HepG2 (cell line): ENCODE results near the gene ZSCAN21. TPM values are rescaled to one million over a fixed set of nuclear protein-coding genes. Genes with fewer than 3 reads are reported as not detected.
A peak's percentile ranks its signal among the peaks of the same experiment; 100 is the strongest.

Experiments used
- ATAC-seq: fragments of 200-7000 bp; cut with Tn5 transposase; 3 replicates; pipeline ENCODE4 v1.9.1; 2020; ENCODE audit warnings: mild to moderate bottlenecking, moderate library complexity
- BruUV-seq: library from RNA; stranded (reverse); fragments of 400-500 nt; replicated peaks from 2 replicates; lab custom pipeline; 2021; lab: Mats Ljungman, UMichigan
- CTCF ChIA-PET: fragments of 300-600 bp; formaldehyde crosslinking; extraction: SDS; loops from one replicate; lab custom pipeline; 2021; ENCODE audit warnings: low total read pairs, inconsistent platforms, low intra/inter-chr PET ratio; lab: Yijun Ruan, JAX
- POLR2A ChIA-PET: fragments of 350-600 bp; sonication (Branson Sonifier 250); formaldehyde crosslinking; loops from one replicate; lab custom pipeline; 2020; ENCODE audit warnings: antibody characterized with exemption, inconsistent platforms; lab: Yijun Ruan, JAX
- DNase-seq: peaks from one replicate; pipeline ENCODE4 v3.0.0-alpha.2; 2015; ENCODE audit warnings: low spot score
- FAIRE-seq: peaks from 3 replicates; lab custom pipeline; 2011; peaks lifted over from hg19 to GRCh38; lab: Jason Lieb, UNC
- H2AFZ ChIP-seq: one replicate; pipeline ENCODE4 v1.6.1; 2011; ENCODE audit warnings: low read length, inconsistent platforms
- H3K27ac ChIP-seq: fragments of 300-600 bp; 3 replicates; pipeline ENCODE4 v1.8.0; 2011; ENCODE audit warnings: mixed run types, mild to moderate bottlenecking, mixed read lengths, low read length, inconsistent platforms; ENCODE audit not compliant: insufficient read depth; ENCODE audit errors: extremely low read length
- H3K27me3 ChIP-seq, 2 experiments: fragments of 200-600 bp in 1 of 2; 2 replicates in 1 of 2; 3 replicates in 1 of 2; pipeline versions ENCODE4 v1.6.0 to v1.8.0; 2011; ENCODE audit warnings: low read length in 2 of 2, mild to moderate bottlenecking in 2 of 2, moderate library complexity in 2 of 2, inconsistent platforms in 1 of 2; ENCODE audit not compliant: insufficient read depth in 2 of 2, control insufficient read depth in 1 of 2
- H3K36me3 ChIP-seq, 2 experiments: fragments of 200-600 bp in 1 of 2; replicated peaks in 1 of 2; 2 replicates in 1 of 2; 3 replicates in 1 of 2; pipeline versions ENCODE4 v1.5.1 to v1.8.0; 2011; ENCODE audit warnings: low read length in 2 of 2, inconsistent platforms in 1 of 2; ENCODE audit not compliant: insufficient read depth in 2 of 2, control insufficient read depth in 1 of 2
- H3K4me1 ChIP-seq: 2 replicates; pipeline ENCODE4 v1.5.1; 2012; ENCODE audit warnings: low read length, inconsistent platforms; ENCODE audit not compliant: insufficient read depth
- H3K4me2 ChIP-seq: 2 replicates; pipeline ENCODE4 v1.6.0; 2011; ENCODE audit warnings: low read depth, low read length, inconsistent platforms
- H3K4me3 ChIP-seq, 3 experiments: fragments of 200-600 bp in 1 of 3; sonication (generic), shearing (Covaris generic) in 1 of 3; replicated peaks in 1 of 3; 2 replicates each; pipeline ENCODE4 v1.5.1; 2011 to 2016; ENCODE audit warnings: low read length in 3 of 3, inconsistent platforms in 2 of 3, low read depth in 2 of 3, mild to moderate bottlenecking in 2 of 3, control low read depth in 1 of 3, mixed read lengths in 1 of 3; ENCODE audit not compliant: insufficient read depth in 1 of 3
- H3K79me2 ChIP-seq: one replicate; pipeline ENCODE4 v1.6.1; 2011; ENCODE audit warnings: low read length, inconsistent platforms; ENCODE audit not compliant: insufficient read depth
- H3K9ac ChIP-seq: 2 replicates; pipeline ENCODE4 v1.6.0; 2011; ENCODE audit warnings: mild to moderate bottlenecking, low read depth, low read length, inconsistent platforms; ENCODE audit not compliant: insufficient read depth
- H3K9me3 ChIP-seq: 2 replicates; pipeline ENCODE4 v1.5.1; 2012; ENCODE audit warnings: mild to moderate bottlenecking, low read length
- H4K20me1 ChIP-seq: 2 replicates; pipeline ENCODE4 v1.6.0; 2011; ENCODE audit warnings: inconsistent platforms, mild to moderate bottlenecking, low read length, moderate library complexity; ENCODE audit not compliant: insufficient read depth
- ARNT ChIP-seq: fragments of 450-650 bp; IDR thresholded peaks from 2 replicates; pipeline ENCODE4 v1.6.1; 2017
- CAMTA2 ChIP-seq: sonication (generic); formaldehyde crosslinking; IDR thresholded peaks from 2 replicates; pipeline ENCODE4 v1.4.0; 2020; ENCODE audit warnings: mild to moderate bottlenecking, missing genetic modification reagents, borderline replicate concordance
- HNRNPL ChIP-seq: fragments of 200-400 bp; formaldehyde crosslinking; IDR thresholded peaks from 2 replicates; pipeline ENCODE4 v1.6.1; 2017; ENCODE audit warnings: mild to moderate bottlenecking, low read depth, low read length
- MXD1 ChIP-seq: sonication (generic); formaldehyde crosslinking; IDR thresholded peaks from 2 replicates; pipeline ENCODE4 v1.4.0; 2020; ENCODE audit warnings: mild to moderate bottlenecking, missing genetic modification reagents
- MZF1 ChIP-seq: sonication (generic); formaldehyde crosslinking; IDR thresholded peaks from 2 replicates; pipeline ENCODE4 v1.8.1; 2023; ENCODE audit warnings: mild to moderate bottlenecking, missing genetic modification reagents, borderline replicate concordance
- ONECUT2 ChIP-seq: sonication (generic); formaldehyde crosslinking; IDR thresholded peaks from 2 replicates; pipeline ENCODE4 v1.4.0; 2020; ENCODE audit warnings: missing genetic modification reagents
- PCBP2 ChIP-seq: fragments of 200-400 bp; formaldehyde crosslinking; optimal IDR thresholded peaks from 2 replicates; pipeline ENCODE3; 2018; ENCODE audit warnings: low read length, low read depth; ENCODE audit not compliant: poor library complexity, severe bottlenecking
- THAP9 ChIP-seq: sonication (generic); formaldehyde crosslinking; IDR thresholded peaks from 2 replicates; pipeline ENCODE4; 2020; ENCODE audit warnings: missing genetic modification reagents, mild to moderate bottlenecking, borderline replicate concordance
- ZNF468 ChIP-seq: sonication (generic); formaldehyde crosslinking; IDR thresholded peaks from 2 replicates; pipeline ENCODE4 v1.8.0; 2022; ENCODE audit warnings: mild to moderate bottlenecking, moderate library complexity, missing genetic modification reagents
- ZNF503 ChIP-seq: sonication (generic); formaldehyde crosslinking; IDR thresholded peaks from 2 replicates; pipeline ENCODE4 v1.4.0; 2020; ENCODE audit warnings: missing genetic modification reagents
- ZNF543 ChIP-seq: sonication (generic); formaldehyde crosslinking; IDR thresholded peaks from 2 replicates; pipeline ENCODE4 v1.4.0; 2020; ENCODE audit warnings: mild to moderate bottlenecking, missing genetic modification reagents
- ZNF547 ChIP-seq: sonication (generic); formaldehyde crosslinking; IDR thresholded peaks from 2 replicates; pipeline ENCODE4 v1.5.1; 2020; ENCODE audit warnings: mild to moderate bottlenecking, missing genetic modification reagents
- ZNF713 ChIP-seq: sonication (generic); formaldehyde crosslinking; IDR thresholded peaks from 2 replicates; pipeline ENCODE4 v1.4.0; 2020; ENCODE audit warnings: mild to moderate bottlenecking, missing genetic modification reagents
- ZNF776 ChIP-seq: sonication (generic); formaldehyde crosslinking; IDR thresholded peaks from 2 replicates; pipeline ENCODE4 v1.4.0; 2020; ENCODE audit warnings: mild to moderate bottlenecking, missing genetic modification reagents
- ZNF788 ChIP-seq: sonication (generic); formaldehyde crosslinking; IDR thresholded peaks from 2 replicates; pipeline ENCODE4 v1.5.0; 2020; ENCODE audit warnings: mild to moderate bottlenecking, missing genetic modification reagents, borderline replicate concordance
- WGBS: methylation state at CpG from one replicate; pipeline ENCODE4 v1.1.6; 2017; ENCODE audit warnings: low lambda C conversion rate; 5-methylcytosine and 5-hydroxymethylcytosine counted together
- in situ Hi-C: cut with HindIII; loops from 2 replicates; pipeline ENCODE4 v1.10.0; 2017; ENCODE audit warnings: low pct_unique_long_range_greater_than_20kb; ENCODE audit not compliant: extremely low pct_ligation_motif_present
- intact Hi-C: fragments of 100-400 bp; cut with micrococcal nuclease; formaldehyde crosslinking; loops from one replicate; pipeline ENCODE4 v1.10.0; 2022; ENCODE audit not compliant: unreplicated experiment
- polyA plus RNA-seq, 8 experiments: library from polyadenylated mRNA; depleted of rRNA in 3 of 8; stranded (reverse) in 7 of 8; unstranded in 1 of 8; fragments of >200 nt; fragmentation: Illumina TruSeq in 4 of 8; extraction: Trizol in 4 of 8; gene quantifications; 2 replicates each; pipeline versions ENCODE4 v1.2.1 to v1.2.3, GENCODE V29; 2011 to 2016; ENCODE audit warnings: low read depth in 4 of 8, missing spikeins in 1 of 8, mixed read lengths in 1 of 8; ENCODE audit not compliant: insufficient read depth in 1 of 8
- total RNA-seq, 5 experiments: library from RNA; depleted of rRNA; stranded (reverse); fragments of >200 nt; fragmentation: Illumina TruSeq; extraction: Trizol; gene quantifications; 2 replicates each; pipeline ENCODE4 v1.2.3, GENCODE V29; 2016; ENCODE audit warnings: low read depth in 1 of 5
- TF ChIP-seq, protein P1 (sequence below): sonication (generic); formaldehyde crosslinking; conservative IDR thresholded peaks from 2 replicates; pipeline ENCODE4 v1.4.0; 2020; ENCODE audit warnings: missing genetic modification reagents

ZSCAN21 gene
- total and polyA plus RNA-seq, 2 of the 13 experiments (the other 11 are each of a cell fraction or from before 2014, with no cell fraction given) = 7.0 to 10.0 TPM

DNA sequence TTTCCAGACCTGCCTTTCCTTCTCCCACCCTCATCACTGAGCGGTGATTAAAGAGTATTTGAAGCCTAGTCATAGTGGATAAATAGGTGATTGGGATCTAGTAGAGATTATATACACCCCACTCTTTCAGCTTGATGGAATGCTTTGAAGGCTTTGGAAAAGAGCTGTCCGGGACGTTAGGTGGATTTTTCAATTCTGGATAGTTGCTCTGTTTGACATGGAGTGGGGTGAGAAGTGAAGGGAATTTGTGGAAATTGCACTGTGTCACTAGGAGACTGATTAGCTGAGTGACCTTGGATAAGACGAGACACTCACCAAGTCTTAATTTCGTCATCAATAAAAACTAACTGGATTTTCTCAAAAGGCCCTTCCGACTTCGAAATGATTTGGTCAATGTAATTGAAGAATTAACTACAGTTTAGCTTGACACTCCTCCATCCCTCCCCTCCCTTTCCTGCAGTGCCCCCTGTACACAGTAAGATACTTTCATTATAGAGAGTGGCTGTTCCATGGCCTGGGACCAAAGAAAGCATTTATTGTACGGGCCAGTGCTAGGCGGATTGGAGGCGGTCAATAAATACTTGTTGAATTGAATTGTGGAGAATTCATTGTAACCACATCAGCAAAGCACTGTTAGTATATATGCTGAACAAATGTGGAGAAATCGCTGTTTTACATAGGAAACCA lies 33.2 kb upstream of the ZSCAN21 start (continued):
- TF ChIP-seq ZNF468 (CRISPR knock-in tag) (no peak), ZNF713 (CRISPR knock-in tag) (no peak), ZNF788 (CRISPR knock-in tag) (no peak), HNRNPL (0 out of 2 replicates have a peak, but pooled peaks have one; percentile 31), CAMTA2 (CRISPR knock-in tag) (no peak), PCBP2 (no peak), ONECUT2 (CRISPR knock-in tag) (no peak)
- TF ChIP-seq, protein P1, sequence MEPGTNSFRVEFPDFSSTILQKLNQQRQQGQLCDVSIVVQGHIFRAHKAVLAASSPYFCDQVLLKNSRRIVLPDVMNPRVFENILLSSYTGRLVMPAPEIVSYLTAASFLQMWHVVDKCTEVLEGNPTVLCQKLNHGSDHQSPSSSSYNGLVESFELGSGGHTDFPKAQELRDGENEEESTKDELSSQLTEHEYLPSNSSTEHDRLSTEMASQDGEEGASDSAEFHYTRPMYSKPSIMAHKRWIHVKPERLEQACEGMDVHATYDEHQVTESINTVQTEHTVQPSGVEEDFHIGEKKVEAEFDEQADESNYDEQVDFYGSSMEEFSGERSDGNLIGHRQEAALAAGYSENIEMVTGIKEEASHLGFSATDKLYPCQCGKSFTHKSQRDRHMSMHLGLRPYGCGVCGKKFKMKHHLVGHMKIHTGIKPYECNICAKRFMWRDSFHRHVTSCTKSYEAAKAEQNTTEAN (CRISPR knock-in tag) = no peak

DNA sequence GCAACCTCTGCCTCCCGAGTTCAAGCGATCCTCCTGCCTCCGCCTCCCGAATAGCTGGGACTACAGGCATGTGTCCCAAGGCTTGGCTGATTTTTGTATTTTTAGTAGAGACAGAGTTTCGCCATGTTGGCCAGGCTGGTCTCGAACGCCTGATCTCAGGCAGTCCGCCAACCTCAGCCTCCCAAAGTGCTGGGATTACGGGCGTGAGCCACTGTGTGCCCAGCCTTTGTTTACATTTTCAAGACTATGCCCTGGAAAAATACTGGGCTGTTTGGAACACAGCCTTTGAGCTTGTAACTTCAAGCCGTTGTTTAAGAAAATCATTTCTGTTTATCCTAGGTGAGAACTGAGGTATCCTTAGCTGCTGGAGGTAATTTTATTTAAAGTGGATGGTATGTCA lies 32.3 kb upstream of the ZSCAN21 start:
- Histone ChIP-seq H3K79me2 (peaks cover 63% of the 10 kb centered on the region), H4K20me1 (peaks cover 22% of the 10 kb centered on the region), H3K27me3 (no peaks in the 10 kb centered on the region; a peak in 1 of 5 replicates), H3K27ac (peak overlapping the region; percentile 93), H3K36me3 (peaks cover 6 to 22% of the 10 kb centered on the region in 2 experiments), H2AFZ (no peak overlapping the region), H3K4me3 (peak overlapping the region; percentile 92 to 94 (median 93)), H3K4me2 (peak overlapping the region; percentile 90), H3K4me1 (peaks cover 82% of the 10 kb centered on the region), H3K9ac (peak overlapping the region; percentile 94), H3K9me3 (no peaks in the 10 kb centered on the region)
- FAIRE-seq = no peak
- ChIA-PET POLR2A (interaction anchor here (0.7 to 6.6 kb wide), 9 partner anchors 9 to 104 kb away, joined by 3 to 212 read pairs (median 5); partner anchors contain the start of gene ZSCAN21), CTCF (no interaction called here)
- DNase-seq = peak; percentile 67
- no TSS peak for BruUV-seq
- 5% methylated on average over 11 of the region's 11 CpGs for WGBS
- in situ Hi-C loops = no loop called here
- ATAC-seq = no peak
- intact Hi-C loops = loop anchor here (2.0 kb wide), 1 partner anchor 20 kb away; no protein-coding TSS in a partner anchor
- TF ChIP-seq ZNF503 (CRISPR knock-in tag) (no peak), MXD1 (no peak), THAP9 (CRISPR knock-in tag) (no peak), ARNT (no peak), ZNF776 (CRISPR knock-in tag) (no peak), MZF1 (CRISPR knock-in tag) (no peak), ZNF547 (CRISPR knock-in tag) (no peak), ZNF543 (CRISPR knock-in tag) (no peak), ZNF788 (CRISPR knock-in tag) (peak; percentile 38; the same call in 1 of the 2 replicates)
